ENCODE measurements around the gene GJD4.

The GJD4 gene, protein sequence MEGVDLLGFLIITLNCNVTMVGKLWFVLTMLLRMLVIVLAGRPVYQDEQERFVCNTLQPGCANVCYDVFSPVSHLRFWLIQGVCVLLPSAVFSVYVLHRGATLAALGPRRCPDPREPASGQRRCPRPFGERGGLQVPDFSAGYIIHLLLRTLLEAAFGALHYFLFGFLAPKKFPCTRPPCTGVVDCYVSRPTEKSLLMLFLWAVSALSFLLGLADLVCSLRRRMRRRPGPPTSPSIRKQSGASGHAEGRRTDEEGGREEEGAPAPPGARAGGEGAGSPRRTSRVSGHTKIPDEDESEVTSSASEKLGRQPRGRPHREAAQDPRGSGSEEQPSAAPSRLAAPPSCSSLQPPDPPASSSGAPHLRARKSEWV

DNA sequence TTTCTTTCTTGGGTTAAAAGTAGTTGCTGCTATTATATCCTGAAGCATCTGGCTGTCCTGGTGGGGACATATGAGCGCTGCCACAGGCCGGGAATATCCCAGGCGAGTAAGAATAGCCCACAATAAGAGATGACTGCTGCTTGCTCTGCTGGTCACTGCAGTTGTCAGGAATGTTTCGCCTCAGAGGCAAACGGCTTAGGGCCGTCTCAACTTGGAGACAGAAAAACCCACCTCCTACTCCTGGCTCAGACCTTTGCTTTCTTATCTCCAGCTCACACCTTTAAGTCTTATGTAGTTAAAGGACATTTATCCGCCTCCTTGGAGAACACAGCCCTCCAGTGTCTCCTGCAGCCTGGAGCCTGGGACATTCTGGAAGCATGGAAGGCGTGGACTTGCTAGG is at the start of gene GJD4:
Gene GJD4, plus strand, starts transcription at position 151 of the 400 bp plus-strand sequence. Its CDS starts 227 bp downstream, at position 378.
- DNase-seq (ENCODE audit: low spot score) = no peak

DNA sequence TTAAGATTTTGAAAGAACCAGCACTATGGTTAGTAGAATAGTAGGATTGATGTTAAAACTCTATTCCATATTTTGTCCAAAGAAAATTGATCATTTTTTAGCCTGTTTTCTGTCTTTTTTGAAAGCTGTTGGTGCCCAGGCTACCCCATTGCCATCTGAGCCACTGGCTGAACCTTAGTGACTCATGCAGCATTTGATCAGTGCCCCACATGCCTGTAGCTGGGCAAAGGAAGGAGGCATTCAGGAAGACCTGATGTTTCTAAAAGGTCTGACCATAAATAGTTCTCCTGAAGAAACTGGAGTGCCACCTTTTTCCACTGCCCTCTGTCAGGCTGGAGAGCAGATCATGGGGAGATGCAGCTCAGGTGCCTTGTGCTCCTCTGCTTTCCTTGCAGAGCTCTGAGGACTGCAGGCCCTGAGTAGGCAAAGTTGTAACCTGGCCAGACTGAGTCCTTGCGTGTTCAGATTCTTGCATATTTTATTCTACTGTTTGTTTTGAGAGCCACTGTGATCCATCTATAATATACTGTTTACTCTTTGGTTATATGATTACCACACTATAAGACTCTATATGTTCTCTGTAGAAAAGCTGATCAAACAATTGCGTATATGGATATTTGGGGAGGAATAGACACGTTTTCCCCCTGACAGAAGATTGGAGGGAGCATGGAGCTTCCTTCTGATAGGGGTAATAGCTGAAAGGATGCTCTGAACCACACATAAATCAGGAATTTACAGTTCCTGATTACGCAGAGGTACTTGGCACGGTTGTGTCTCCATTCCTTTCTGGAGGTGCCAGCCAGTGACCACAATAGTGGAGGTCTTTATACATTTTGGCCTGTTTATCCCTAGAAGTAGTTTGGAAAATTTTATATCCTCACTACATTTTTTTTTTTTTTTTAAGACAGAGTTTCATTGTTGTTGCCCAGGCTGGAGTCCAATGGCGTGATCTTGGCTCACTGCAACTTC is 48.9 kb upstream of the GJD4 start:
- DNase-seq (ENCODE audit: low spot score) = no peak

DNA sequence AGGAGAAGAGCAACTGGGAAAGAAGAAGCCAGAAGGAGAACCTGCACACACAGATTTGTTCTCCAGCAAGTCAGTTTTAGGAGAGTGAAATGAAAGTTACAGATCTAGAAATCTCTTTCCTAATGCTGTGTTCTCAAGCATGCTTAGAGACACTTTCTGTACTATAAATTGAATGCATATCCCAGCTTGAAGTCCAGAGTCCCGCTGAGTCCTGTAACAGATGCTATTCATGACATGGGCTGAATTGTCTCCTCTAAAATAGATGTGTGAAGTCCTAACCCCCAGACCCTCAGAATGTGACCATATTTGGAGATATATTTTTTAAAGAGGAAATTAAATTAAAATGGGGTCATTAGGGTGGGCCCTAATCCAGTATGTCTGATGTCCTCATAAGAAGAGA is 46.9 kb upstream of the GJD4 start:
- DNase-seq (ENCODE audit: low spot score) = no peak

DNA sequence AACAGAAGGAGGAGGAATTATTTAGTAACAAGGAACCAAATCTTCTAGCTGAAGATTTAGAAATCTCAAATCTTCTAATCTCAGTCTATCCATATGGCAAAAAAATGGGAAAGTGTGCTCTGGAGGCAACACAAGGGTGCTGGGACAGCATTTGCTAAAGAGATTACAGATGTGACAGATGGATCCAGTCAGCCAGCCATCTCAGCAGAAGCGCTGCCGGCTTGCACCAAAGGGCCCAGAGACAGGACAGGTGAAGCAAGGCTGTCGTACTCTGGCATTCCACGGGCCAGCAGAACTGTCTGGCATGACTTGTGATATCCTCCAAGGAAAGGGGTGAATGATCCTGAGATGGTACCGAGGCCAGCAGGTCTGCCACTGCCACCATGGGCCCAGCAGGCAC is 45.7 kb upstream of the GJD4 start:
- DNase-seq (ENCODE audit: low spot score) = no peak

DNA sequence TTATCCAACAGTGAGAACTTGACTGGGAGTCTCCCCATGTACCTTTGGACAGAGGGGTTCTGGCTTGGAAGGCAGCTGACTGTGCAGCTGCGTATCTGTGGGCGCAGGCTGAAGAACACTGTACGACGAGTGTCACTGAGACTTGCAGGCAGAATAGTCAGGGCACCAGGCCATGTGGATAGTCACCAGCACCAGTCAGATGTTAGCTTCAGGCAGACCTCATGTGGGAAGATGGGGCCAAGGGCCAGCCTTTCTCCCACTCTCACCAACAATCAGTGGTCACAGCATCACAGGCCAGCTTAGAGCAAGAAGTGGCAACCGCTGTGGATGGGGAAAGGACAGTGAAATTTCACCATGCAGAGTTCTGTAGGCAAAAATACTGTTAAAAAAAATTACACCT is 43.4 kb upstream of the GJD4 start:
- no peak for DNase-seq (ENCODE audit: low spot score)

DNA sequence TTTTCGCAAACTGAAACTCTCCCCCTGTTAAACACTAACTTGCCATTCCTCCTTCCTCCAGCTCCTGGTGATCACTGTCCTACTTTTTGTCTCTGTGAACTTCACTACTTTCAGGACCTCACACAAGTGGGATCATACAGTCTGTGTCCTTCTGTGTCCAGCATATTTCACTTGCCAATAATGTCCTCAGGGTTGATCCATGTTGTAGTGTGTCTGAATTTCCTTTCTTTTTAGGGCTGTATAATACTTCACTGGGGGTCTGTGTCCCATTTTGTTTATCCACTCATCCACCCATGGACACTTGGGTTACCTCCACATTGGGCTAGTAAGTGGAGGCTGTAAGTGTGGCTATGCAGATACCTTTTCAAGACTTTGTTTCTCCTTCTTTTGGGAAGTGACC is 42.7 kb upstream of the GJD4 start:
- DNase-seq (ENCODE audit: low spot score) = no peak

DNA sequence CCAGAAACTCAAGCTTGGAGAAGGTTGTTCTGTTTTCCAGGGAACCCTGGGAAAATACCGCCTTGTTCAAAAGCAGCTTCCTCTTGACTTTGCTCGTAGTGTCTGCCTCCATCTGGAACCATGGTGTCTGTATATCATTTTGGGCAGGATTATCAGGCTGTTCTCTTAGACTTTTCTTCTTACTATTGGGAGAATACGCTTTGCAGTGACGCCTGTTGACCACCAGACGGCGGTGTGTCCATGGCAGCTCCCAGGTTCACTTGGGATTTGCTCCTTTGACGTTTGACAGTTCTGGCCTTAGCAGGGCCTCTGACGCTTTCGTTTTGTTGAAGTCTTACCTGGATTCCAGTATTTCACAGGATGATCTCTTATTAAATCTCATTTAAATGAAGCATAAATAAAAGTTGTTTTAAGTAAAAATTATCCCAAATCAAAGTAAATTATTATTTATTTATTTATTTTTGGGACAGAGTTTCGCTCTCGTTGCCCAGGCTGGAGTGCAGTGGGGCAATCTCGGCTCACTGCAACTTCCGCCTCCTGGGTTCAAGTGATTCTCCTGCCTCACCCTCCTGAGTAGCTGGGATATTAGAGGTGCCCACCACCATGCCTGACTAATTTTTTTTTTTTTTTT is 41.8 kb upstream of the GJD4 start:
- peak; percentile 68 for DNase-seq (ENCODE audit: low spot score)

DNA sequence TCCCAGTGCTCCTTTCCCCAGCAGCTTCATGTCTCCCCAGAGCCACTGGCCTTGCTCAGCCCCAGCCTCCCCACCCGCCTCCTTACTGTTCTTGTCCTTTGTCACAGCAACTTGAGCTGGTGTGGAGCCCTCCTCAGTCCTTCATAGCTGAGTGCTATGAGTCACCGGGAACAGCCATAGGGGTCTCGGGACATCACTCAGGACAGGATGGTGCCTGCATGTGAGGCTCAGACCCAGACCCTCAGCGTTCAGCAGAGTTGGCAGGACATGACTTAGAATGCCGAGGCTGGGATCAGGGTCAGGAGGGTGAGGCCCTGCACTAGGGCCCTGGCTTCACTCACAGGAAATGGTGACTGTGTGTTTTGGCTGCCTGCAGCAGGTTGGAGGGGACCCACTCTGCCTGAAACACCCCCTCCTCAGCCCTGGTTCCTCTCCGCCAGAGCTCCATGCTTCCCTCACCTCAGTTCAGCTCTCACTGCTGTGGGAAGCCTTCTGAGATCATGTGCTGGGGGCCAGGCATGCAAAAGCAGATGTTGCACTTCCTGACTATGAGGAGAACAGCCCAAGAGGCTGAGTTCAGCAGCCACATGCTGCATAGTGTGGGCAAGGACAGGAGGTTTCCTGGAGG is 40.7 kb upstream of the GJD4 start:
- peak; percentile 76 for DNase-seq (ENCODE audit: low spot score)

DNA sequence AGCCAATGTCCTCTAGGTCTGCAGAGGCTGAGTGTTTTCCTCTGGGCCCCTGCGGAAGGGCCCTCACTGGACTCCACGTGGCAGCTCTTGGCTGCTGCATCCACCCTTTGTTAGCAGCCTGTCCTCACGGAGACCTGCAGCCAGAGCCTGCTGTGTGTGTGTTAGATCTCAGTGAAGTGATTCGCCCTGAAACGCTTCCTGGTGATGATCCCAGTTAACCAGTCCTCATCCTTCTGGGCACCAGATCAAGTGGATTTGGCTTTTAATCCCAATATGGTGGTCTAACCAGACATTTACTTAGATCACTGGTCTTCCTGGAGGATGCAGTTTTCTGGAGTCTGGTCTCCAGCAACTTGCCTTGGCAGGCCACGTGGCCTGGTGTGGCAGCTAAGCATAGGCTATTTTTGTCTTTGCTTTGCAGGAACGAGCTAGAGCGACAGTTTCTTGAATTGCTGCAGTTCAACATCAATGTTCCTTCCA is 39.5 kb upstream of the GJD4 start:
- no peak for DNase-seq (ENCODE audit: low spot score)

DNA sequence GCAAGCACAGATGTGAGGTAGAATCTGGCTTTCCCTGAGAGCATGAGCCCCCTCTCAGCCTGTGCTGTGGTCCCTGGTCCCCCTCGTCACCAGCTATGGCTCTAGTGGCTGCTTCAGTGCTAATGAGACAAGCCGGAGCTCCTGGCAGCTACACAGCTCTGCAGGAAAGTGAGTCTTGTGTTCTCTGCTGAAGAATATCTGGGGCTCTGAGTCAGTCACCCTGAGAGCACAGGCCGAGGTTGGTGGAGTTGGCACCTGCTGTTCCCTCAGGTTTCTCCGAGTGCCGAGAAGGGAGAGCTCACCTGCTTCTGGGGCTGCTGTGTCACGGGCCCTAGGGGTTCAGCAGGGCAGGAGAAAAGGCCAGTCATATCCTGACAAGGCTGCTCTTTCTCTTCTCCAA is 37.2 kb upstream of the GJD4 start:
- DNase-seq (ENCODE audit: low spot score) = no peak

DNA sequence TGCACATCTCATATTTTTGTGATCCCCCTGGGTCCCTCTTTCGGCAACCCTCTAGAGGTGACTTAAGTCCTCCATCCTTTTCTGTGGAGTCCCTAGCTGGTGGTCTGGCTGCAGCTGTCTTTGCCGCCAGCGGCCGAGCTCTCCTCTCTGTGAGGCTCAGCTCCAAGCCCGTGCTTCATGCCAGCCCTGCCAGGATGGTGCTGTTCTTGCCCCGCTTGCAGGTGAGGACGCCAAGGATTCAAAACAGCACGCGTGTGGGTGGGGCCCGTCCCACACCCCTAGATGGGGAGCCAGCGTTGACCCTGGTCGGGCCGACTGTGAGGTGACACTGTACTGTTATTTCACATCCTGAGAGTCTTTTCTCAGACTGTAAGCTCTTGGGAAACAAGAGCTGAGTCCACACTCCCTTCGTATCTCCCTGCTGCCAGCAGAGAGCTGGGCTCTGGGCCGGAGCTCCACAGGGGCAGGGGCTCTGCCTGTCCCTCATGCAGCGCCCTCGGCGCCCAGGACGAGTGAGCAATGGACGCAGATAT is 36.6 kb upstream of the GJD4 start:
- DNase-seq (ENCODE audit: low spot score) = no peak

DNA sequence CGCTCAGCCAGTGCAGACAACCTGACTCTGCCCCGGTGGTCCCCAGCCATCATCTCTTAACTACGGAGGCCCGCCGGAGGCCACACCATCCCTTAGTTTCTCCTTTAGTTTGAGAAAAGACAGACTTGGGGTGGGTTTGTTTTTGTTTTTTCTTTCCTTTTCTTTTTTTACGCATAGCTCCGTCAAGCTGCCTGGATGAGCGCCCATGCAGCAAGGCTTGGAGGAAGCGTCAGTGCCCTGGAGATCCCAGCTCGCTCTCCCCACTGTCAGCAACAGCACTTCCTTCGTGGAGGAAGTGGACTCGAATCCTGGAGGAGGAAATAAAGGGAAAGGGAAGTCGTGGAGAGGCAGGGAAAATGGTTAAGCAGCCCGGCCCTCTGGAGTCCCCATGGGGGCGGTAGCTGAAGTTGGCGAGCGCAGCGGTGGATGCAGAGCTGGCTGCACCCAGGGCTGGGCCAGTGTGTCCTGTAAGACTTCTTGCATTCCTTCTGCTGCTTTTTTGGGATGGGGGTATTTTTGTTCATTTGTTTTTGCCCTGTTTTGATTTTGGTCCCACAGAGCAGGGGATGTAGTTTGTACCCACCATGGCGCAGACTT is 35.9 kb upstream of the GJD4 start:
- no peak for DNase-seq (ENCODE audit: low spot score)

DNA sequence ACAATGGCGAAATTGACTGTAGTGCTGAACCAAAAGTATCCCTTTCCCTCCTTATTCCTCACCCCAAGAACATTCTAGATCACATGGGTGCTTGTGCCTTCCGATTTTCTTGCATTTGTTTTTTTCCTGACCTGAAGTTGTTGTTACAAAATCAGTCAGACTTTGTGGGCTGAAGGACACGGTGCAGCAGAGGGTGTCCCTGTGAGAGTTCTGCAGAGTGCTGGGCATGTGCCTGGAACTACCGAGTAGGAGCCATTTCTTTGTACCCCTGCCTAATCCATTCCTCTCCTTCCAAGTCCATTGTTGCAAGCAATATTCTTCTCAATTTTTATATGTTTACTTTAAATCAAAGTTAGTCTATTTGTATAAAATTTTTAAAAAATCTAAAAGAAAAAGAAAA is 35.3 kb upstream of the GJD4 start:
- DNase-seq (ENCODE audit: low spot score) = no peak

DNA sequence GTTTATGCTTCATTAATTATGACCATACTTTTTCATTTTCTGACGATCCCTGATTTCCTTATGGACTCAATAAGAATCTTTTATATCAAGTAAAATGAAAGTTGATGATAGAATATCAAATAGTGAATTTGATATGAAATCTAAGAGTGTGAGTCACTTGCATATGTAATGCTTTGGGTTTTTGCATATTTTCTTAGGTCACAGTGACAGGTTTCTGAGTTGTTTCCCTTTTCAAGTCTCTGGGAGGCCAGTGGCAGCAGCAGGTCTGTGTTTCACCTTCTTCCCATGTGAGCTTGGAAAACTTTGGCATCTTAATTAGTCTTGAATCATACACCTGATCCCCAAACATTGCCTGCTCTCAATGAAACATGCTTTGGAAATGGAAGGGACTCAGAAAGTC is 34.7 kb upstream of the GJD4 start:
- DNase-seq (ENCODE audit: low spot score) = no peak

DNA sequence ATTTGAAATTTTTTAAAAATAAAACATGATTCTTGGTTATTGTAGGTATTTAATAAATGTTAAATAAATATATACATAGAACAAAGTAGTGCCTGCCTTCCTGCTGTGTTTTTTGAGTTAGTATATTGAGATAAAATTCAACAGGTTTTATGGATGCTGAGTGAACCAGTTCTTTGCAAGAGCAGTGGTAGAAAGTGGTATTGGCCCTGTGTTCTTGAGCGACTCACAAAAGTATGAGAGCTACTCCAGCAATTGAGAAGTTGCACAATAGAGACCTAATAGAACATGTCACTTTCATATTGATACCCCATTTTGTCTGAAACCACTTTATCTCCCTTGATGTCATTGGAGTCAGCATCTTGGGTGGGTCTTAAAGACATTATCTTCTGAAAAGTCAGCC is 32.6 kb upstream of the GJD4 start:
- DNase-seq (ENCODE audit: low spot score) = no peak

DNA sequence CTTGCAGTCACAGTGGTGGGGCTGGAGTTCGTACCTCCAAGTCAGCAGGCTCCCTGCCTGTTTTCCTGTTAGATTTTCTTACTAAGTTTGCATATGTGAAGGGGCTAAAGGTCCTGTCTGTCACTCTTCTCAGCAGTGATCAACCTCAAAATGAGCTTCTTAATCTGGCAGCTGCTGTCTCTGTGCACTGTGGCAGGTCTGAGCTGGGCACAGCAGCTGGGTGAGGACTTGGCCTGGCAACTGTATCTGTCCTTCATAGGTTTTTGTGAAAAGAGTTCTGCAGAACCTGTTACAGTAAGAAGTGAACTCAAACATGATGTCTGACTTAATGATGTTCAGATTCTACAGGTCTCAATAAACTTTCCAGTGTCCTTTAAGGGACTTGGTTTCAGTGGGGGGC is 31.3 kb upstream of the GJD4 start:
- no peak for DNase-seq (ENCODE audit: low spot score)

DNA sequence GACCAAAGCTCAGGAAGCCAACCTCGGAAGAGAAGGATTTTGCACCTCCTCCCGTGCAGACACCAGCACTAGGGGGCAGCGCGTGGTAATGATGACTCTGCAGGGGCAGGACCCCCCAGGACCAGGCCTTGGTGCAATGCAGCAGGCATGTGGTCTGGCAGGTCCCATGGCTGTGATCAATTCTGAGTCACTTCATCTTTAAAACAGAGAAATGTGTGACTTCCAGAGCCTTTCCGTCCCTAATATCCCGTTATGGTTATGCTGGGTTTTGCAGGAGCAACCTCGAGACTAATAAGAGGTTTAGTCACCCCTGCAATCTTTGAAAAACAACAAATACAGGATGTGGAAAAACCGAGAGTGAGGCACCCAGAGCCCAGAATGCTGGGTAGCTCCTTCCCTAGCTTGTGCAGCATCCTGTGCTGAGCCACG is 30.2 kb upstream of the GJD4 start:
- DNase-seq (ENCODE audit: low spot score) = peak; percentile 61

DNA sequence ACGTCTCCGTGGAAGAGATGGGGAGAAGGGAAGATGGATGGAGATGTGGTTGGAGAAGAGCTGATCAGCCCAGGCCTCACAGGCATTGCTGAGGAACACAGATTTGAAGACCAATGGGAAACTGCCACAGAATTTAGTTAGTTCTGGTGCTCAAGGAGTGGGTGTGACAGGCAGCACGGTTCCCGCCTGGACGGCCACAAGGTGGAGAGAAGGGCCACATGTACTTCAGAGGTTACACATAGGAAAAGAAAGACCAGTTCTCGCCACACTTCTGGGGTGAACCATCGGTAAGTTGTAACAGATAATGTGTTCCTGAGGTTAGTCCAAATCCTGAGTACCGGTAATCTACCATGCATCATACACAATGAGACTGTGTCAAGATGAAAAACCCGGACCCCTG is 29.5 kb upstream of the GJD4 start:
- DNase-seq (ENCODE audit: low spot score) = no peak

DNA sequence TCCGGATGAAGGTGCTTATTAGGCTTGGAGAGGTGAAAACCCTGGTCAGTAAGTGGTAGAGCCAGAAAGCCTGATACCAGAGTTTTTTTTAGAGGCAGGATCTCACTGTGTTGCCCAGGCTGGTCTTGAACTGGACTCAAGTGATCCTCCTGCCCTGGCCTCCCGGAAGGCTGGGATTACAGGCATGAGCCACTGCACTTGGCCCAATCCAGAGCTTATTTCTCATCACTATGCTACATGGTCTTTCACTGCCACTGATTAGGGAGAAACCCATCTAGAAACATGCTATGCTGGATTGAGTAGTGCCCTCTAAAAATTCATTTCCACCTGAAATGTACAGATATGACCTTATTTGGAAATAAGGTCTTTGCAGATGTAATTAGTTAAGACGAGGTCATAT is 28.4 kb upstream of the GJD4 start:
- DNase-seq (ENCODE audit: low spot score) = no peak

DNA sequence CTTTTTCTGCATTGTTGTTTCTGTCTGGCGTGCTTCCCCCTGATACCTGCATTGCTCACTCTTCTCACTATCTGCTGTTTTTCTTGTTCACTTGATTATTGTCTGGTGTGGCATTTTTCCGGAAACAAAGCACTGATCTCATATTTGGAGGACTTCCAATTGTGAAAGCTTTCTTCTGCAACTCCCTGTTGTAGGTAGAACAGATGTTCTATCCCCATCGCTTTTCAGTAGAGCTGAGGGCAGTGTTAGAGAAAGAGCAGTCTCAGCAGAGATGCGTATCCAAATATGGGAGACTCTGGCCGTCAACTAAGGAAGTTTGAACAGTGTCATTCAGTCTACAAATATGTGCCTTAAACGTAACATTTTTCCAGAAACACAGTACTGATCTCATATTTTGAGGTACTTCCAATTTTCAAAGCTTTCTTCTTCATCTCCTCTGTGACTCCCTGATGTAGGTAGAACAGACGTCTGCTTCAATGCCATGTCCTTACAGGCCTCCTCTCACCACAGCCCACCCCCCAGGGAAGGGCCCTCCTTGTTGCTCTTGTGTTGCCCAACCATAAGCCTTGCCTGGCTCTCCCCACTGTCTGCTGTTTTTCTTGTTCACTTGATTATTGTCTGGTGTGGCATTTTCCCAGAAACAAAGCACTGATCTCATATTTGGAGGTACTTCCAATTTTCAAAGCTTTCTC is 27.1 kb upstream of the GJD4 start:
- DNase-seq (ENCODE audit: low spot score) = no peak

DNA sequence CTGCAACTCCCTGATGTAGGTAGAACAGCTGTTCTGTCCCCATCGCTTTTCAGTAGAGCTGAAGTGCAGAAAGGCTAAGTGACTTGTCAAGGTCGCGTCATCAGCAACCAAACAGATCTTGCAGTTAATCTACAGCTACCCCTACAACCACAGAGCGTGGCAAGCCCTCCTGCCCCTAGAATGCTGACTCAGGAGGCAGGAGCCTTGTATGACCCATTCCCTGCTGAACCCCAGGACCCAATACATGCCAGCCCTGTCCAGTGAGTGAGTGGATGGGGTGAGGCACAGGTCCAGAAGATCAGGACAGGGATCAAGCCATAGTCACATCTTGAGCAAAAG is 26.6 kb upstream of the GJD4 start:
- DNase-seq (ENCODE audit: low spot score) = no peak
